Stimulated activated effector memory CD8-positive, alpha-beta T cell treated with anti-CD3 and anti-CD28 coated beads, Interleukin-12 subunit alpha, Interleukin-12 subunit beta, amount 100 ng/mL, for 72 hours (primary cell): ENCODE data around the gene WWOX.

Experiments used
- ATAC-seq: fragments of 150-1000 bp; cut with Tn5 transposase; 2 replicates; pipeline ENCODE4 v1.10.0; 2021
- DNase-seq, 2 donors: peaks; one replicate each; pipeline ENCODE4 v3.0.0; 2021 to 2022; ENCODE audit warnings: low spot score in 2 of 2
- H3K27ac Mint-ChIP-seq: one replicate; pipeline ENCODE4 v1.8.0; 2022; ENCODE audit warnings: mild to moderate bottlenecking, mixed read lengths
- H3K36me3 Mint-ChIP-seq: one replicate; pipeline ENCODE4 v1.8.0; 2022; ENCODE audit warnings: mild to moderate bottlenecking, mixed read lengths
- H3K4me1 Mint-ChIP-seq: one replicate; pipeline ENCODE4 v1.8.0; 2022; ENCODE audit warnings: mixed read lengths
- H3K4me3 Mint-ChIP-seq: one replicate; pipeline ENCODE4 v1.8.0; 2022; ENCODE audit warnings: mild to moderate bottlenecking, mixed read lengths
- H3K9me3 Mint-ChIP-seq: one replicate; pipeline ENCODE4 v1.8.0; 2022; ENCODE audit warnings: mixed read lengths

The WWOX gene

GRCh38 chr16:78836802-78837491 is 737.5 kb downstream of the WWOX start:
- no peaks in the 10 kb centered on the region for H3K9me3 Mint-ChIP-seq
- H3K27ac Mint-ChIP-seq, result peak overlapping the region; percentile 36
- H3K36me3 Mint-ChIP-seq, result no peaks in the 10 kb centered on the region
- peak overlapping the region; percentile 22 for H3K4me3 Mint-ChIP-seq
- H3K4me1 Mint-ChIP-seq, result peaks cover 19% of the 10 kb centered on the region
- no peak for DNase-seq
- ATAC-seq, result peak; percentile 69

- H3K9me3 Mint-ChIP-seq, result no peaks in the 10 kb centered on the region
- ATAC-seq (no peak), DNase-seq (no peak)
- no peak overlapping the region for H3K27ac Mint-ChIP-seq
- H3K4me3 Mint-ChIP-seq, result no peak overlapping the region
- no peaks in the 10 kb centered on the region for H3K36me3 Mint-ChIP-seq
- peaks cover 14% of the 10 kb centered on the region for H3K4me1 Mint-ChIP-seq
These were observed 738.3 kb downstream of the WWOX start for GRCh38 chr16:78837706-78838105.

- H3K9me3 Mint-ChIP-seq, result no peaks in the 10 kb centered on the region
- no peak overlapping the region for H3K27ac Mint-ChIP-seq
- ATAC-seq (no peak), DNase-seq (no peak)
- peaks cover 11% of the 10 kb centered on the region for H3K4me1 Mint-ChIP-seq
- H3K4me3 Mint-ChIP-seq, result no peak overlapping the region
- no peaks in the 10 kb centered on the region for H3K36me3 Mint-ChIP-seq
These were observed 738.8 kb downstream of the WWOX start for GRCh38 chr16:78838276-78838675.

GRCh38 chr16:78842950-78843349 is 743.5 kb downstream of the WWOX start:
- no peaks in the 10 kb centered on the region for H3K9me3 Mint-ChIP-seq
- DNase-seq (no peak), ATAC-seq (no peak)
- H3K27ac Mint-ChIP-seq, result no peak overlapping the region
- no peaks in the 10 kb centered on the region for H3K4me1 Mint-ChIP-seq
- H3K4me3 Mint-ChIP-seq, result no peak overlapping the region
- no peaks in the 10 kb centered on the region for H3K36me3 Mint-ChIP-seq

- H3K9me3 Mint-ChIP-seq, result no peaks in the 10 kb centered on the region
- ATAC-seq, result no peak
- DNase-seq, result no peak
- no peak overlapping the region for H3K27ac Mint-ChIP-seq
- no peaks in the 10 kb centered on the region for H3K36me3 Mint-ChIP-seq
- no peaks in the 10 kb centered on the region for H3K4me1 Mint-ChIP-seq
- H3K4me3 Mint-ChIP-seq, result no peak overlapping the region
These were observed 744.5 kb downstream of the WWOX start for GRCh38 chr16:78843978-78844377.

- DNase-seq, result no peak
- Mint-ChIP-seq H3K4me1 (no peaks in the 10 kb centered on the region), H3K27ac (no peak overlapping the region), H3K9me3 (no peaks in the 10 kb centered on the region), H3K4me3 (no peak overlapping the region), H3K36me3 (no peaks in the 10 kb centered on the region)
- no peak for ATAC-seq
These were observed 745.2 kb downstream of the WWOX start for GRCh38 chr16:78844682-78845081.

GRCh38 chr16:78851266-78851665 is 751.8 kb downstream of the WWOX start:
- no peaks in the 10 kb centered on the region for H3K36me3 Mint-ChIP-seq
- H3K27ac Mint-ChIP-seq, result peak overlapping the region; percentile 20
- ATAC-seq (peak; percentile 50), DNase-seq (no peak)
- no peak overlapping the region for H3K4me3 Mint-ChIP-seq
- peaks cover 11% of the 10 kb centered on the region for H3K4me1 Mint-ChIP-seq
- peaks cover 2% of the 10 kb centered on the region for H3K9me3 Mint-ChIP-seq

- Mint-ChIP-seq H3K9me3 (peaks cover 2% of the 10 kb centered on the region), H3K4me3 (no peak overlapping the region), H3K4me1 (peaks cover 11% of the 10 kb centered on the region), H3K27ac (no peak overlapping the region), H3K36me3 (no peaks in the 10 kb centered on the region)
- no peak for ATAC-seq
- no peak for DNase-seq
These were observed 752.7 kb downstream of the WWOX start for GRCh38 chr16:78852081-78852635.

GRCh38 chr16:78862022-78862421 is 762.6 kb downstream of the WWOX start:
- DNase-seq, result no peak
- ATAC-seq, result no peak
- Mint-ChIP-seq H3K36me3 (no peaks in the 10 kb centered on the region), H3K27ac (no peak overlapping the region), H3K4me1 (peaks cover 4% of the 10 kb centered on the region), H3K9me3 (no peaks in the 10 kb centered on the region), H3K4me3 (no peak overlapping the region)

- ATAC-seq (no peak), DNase-seq (no peak)
- no peak overlapping the region for H3K4me3 Mint-ChIP-seq
- no peak overlapping the region for H3K27ac Mint-ChIP-seq
- H3K4me1 Mint-ChIP-seq, result peaks cover 22% of the 10 kb centered on the region
- H3K36me3 Mint-ChIP-seq, result no peaks in the 10 kb centered on the region
- H3K9me3 Mint-ChIP-seq, result no peaks in the 10 kb centered on the region
These were observed 767.1 kb downstream of the WWOX start for GRCh38 chr16:78866521-78866920.

- Mint-ChIP-seq H3K36me3 (no peaks in the 10 kb centered on the region), H3K4me3 (peak overlapping the region; percentile 61), H3K4me1 (peaks cover 22% of the 10 kb centered on the region), H3K27ac (peak overlapping the region; percentile 94), H3K9me3 (no peaks in the 10 kb centered on the region)
- no peak for DNase-seq
- peak; percentile 95 for ATAC-seq
These were observed 770.0 kb downstream of the WWOX start for GRCh38 chr16:78869492-78869891.

- H3K9me3 Mint-ChIP-seq, result no peaks in the 10 kb centered on the region
- no peak overlapping the region for H3K4me3 Mint-ChIP-seq
- H3K27ac Mint-ChIP-seq, result peak overlapping the region; percentile 94
- no peaks in the 10 kb centered on the region for H3K36me3 Mint-ChIP-seq
- DNase-seq (no peak), ATAC-seq (no peak)
- peaks cover 22% of the 10 kb centered on the region for H3K4me1 Mint-ChIP-seq
These were observed 771.8 kb downstream of the WWOX start for GRCh38 chr16:78871241-78871640.

- ATAC-seq, result no peak
- no peak for DNase-seq
- Mint-ChIP-seq H3K9me3 (no peaks in the 10 kb centered on the region), H3K27ac (no peak overlapping the region), H3K4me3 (no peak overlapping the region), H3K36me3 (no peaks in the 10 kb centered on the region), H3K4me1 (no peaks in the 10 kb centered on the region)
These were observed 777.2 kb downstream of the WWOX start for GRCh38 chr16:78876671-78877070.

GRCh38 chr16:78877114-78877655 is 777.7 kb downstream of the WWOX start:
- DNase-seq (peak in 1 of 2 donors; percentile 13), ATAC-seq (no peak)
- Mint-ChIP-seq H3K9me3 (no peaks in the 10 kb centered on the region), H3K4me1 (no peaks in the 10 kb centered on the region), H3K4me3 (no peak overlapping the region), H3K36me3 (no peaks in the 10 kb centered on the region), H3K27ac (peak overlapping the region; percentile 29)

- no peak overlapping the region for H3K4me3 Mint-ChIP-seq
- peak in 1 of 2 donors; percentile 2 for DNase-seq
- no peaks in the 10 kb centered on the region for H3K9me3 Mint-ChIP-seq
- H3K27ac Mint-ChIP-seq, result no peak overlapping the region
- no peak for ATAC-seq
- no peaks in the 10 kb centered on the region for H3K36me3 Mint-ChIP-seq
- peaks cover 12% of the 10 kb centered on the region for H3K4me1 Mint-ChIP-seq
These were observed 779.1 kb downstream of the WWOX start for GRCh38 chr16:78878570-78878969.

- Mint-ChIP-seq H3K36me3 (no peaks in the 10 kb centered on the region), H3K27ac (no peak overlapping the region), H3K4me3 (no peak overlapping the region), H3K4me1 (peaks cover 12% of the 10 kb centered on the region), H3K9me3 (no peaks in the 10 kb centered on the region)
- ATAC-seq (no peak), DNase-seq (peak in 1 of 2 donors; percentile 17)
These were observed 779.6 kb downstream of the WWOX start for GRCh38 chr16:78879011-78879410.
